Psoas muscle (tissue), 8 donors: ENCODE data around the gene CLTCL1. TPM values are rescaled to one million over a fixed set of nuclear protein-coding genes. Genes with fewer than 3 reads are reported as not detected.

Experiments used
- ATAC-seq, 4 donors: fragments of 200-7000 bp; cut with Tn5 transposase; one replicate each; pipeline ENCODE4 v1.9.1; 2020; ENCODE audit warnings: moderate library complexity in 3 of 4, mild to moderate bottlenecking in 2 of 4
- DNase-seq, 2 donors: peaks; one replicate each; pipeline ENCODE4 v3.0.0-alpha.2; 2020
- H3K27ac ChIP-seq: fragments of 200-600 bp; one replicate; pipeline ENCODE4 v1.8.0; 2022
- H3K27me3 ChIP-seq, 3 donors: fragments of 200-600 bp in 1 of 3; one replicate each; pipeline versions ENCODE4 v1.6.1 to v1.8.0; 2013 to 2022; ENCODE audit warnings: low read length in 2 of 3, mild to moderate bottlenecking in 2 of 3, moderate library complexity in 1 of 3; ENCODE audit not compliant: insufficient read depth in 3 of 3
- H3K36me3 ChIP-seq, 2 donors: fragments of 200-600 bp in 1 of 2; one replicate each; pipeline versions ENCODE4 v1.6.1 to v1.8.0; 2013 to 2022; ENCODE audit warnings: low read depth in 1 of 2, mild to moderate bottlenecking in 1 of 2, moderate library complexity in 1 of 2; ENCODE audit not compliant: insufficient read depth in 1 of 2
- H3K4me1 ChIP-seq: fragments of 200-600 bp; one replicate; pipeline ENCODE4 v1.8.0; 2022
- H3K4me3 ChIP-seq: fragments of 200-600 bp; one replicate; pipeline ENCODE4 v1.8.0; 2022; ENCODE audit warnings: mild to moderate bottlenecking
- H3K9me3 ChIP-seq: fragments of 200-600 bp; one replicate; pipeline ENCODE4 v1.8.0; 2022
- CTCF ChIP-seq: fragments of 200-600 bp; IDR thresholded peaks from one replicate; pipeline ENCODE4 v1.8.0; 2022; ENCODE audit warnings: antibody characterized with exemption
- WGBS, 3 donors: extraction: QIAGEN DNeasy Blood & Tissue Kit; methylation state at CpG; one replicate each; pipeline versions ENCODE4 v1.1.6 to v1.1.7; 2013; 5-methylcytosine and 5-hydroxymethylcytosine counted together
- intact Hi-C, 2 donors: fragments of 100-400 bp; cut with DNase I; formaldehyde crosslinking; loops; one replicate each; pipeline versions ENCODE4 v1.11.0 to v1.14.2; 2022
- polyA plus RNA-seq, 3 donors: library from polyadenylated mRNA; stranded (reverse); fragments of 200-250 nt; gene quantifications; one replicate each; pipeline ENCODE4 v1.2.3, GENCODE V29; 2013
- total RNA-seq, 4 donors: library from RNA; stranded (reverse); fragmentation: NEBNext Ultra II Directional in 2 of 4; extraction: Animal tissue kit (Norgen Biotek cat#: 25700) in 2 of 4; gene quantifications; one replicate each; pipeline versions ENCODE4 v1.2.1 to v1.2.4, GENCODE V29; 2021 to 2023
- donor health status: healthy with polysubstance abuse.
- donor health status: DM: no; HTN: no; CAD: no; lungs with moderate emphysema.
- donor health status: Bipolar disorder and iron deficiency.
- donor health status: healthy.
- donor health status: DM: yes; HTN: yes; CAD: no.
- donor health status: DM: no; HTN: no; CAD: no.
- donor health status: DM: no; HTN: no; CAD: no.
- donor health status: DM: yes; HTN: yes; CAD: no.

Gene CLTCL1
- total and polyA plus RNA-seq, 7 donors: 16.8 to 253 (median 92.6) TPM

GRCh38 chr22:19234126-19234896 lies 57.2 kb downstream of the CLTCL1 start:
- peaks cover 5 to 100% of the 10 kb centered on the region in 2 donors for H3K36me3 ChIP-seq
- intact Hi-C loops: no loop called here

GRCh38 chr22:19233189-19233661 lies 58.3 kb downstream of the CLTCL1 start:
- Histone ChIP-seq H3K36me3 (peaks cover 5 to 100% of the 10 kb centered on the region in 2 donors), H3K27me3 (no peaks in the 10 kb centered on the region), H3K27ac (no peak overlapping the region), H3K4me1 (peaks cover 10% of the 10 kb centered on the region), H3K4me3 (no peak overlapping the region), H3K9me3 (no peaks in the 10 kb centered on the region)
- ATAC-seq (peak in 2 of 4 donors; percentile 7 to 39), DNase-seq (no peak)
- 70 to 91% (median 79%) methylated on average over 11 of the region's 11 CpGs for WGBS, 3 donors
- no peak for TF ChIP-seq CTCF
- intact Hi-C loops: no loop called here

More at GRCh38 chr22:19234126-19234896, 57.2 kb downstream of the CLTCL1 start:
- Histone ChIP-seq H3K27me3 (no peaks in the 10 kb centered on the region), H3K27ac (no peak overlapping the region), H3K4me1 (peaks cover 13% of the 10 kb centered on the region), H3K4me3 (no peak overlapping the region), H3K9me3 (no peaks in the 10 kb centered on the region)
- DNase-seq (no peak), ATAC-seq (no peak)
- WGBS, 3 donors: 60 to 84% (median 69%) methylated on average over 14 of the region's 14 CpGs
- no peak for TF ChIP-seq CTCF

GRCh38 chr22:19232623-19233022 lies 58.9 kb downstream of the CLTCL1 start:
- Histone ChIP-seq H3K36me3 (peaks cover 5 to 100% of the 10 kb centered on the region in 2 donors), H3K4me1 (peaks cover 6% of the 10 kb centered on the region), H3K9me3 (no peaks in the 10 kb centered on the region), H3K4me3 (no peak overlapping the region), H3K27ac (no peak overlapping the region), H3K27me3 (no peaks in the 10 kb centered on the region)
- DNase-seq: no peak
- intact Hi-C loops: no loop called here
- 42 to 54% (median 50%) methylated on average over 2 of the region's 2 CpGs for WGBS, 3 donors
- TF ChIP-seq CTCF: no peak
- no peak for ATAC-seq

- Histone ChIP-seq H3K4me1 (peaks cover 6% of the 10 kb centered on the region), H3K27me3 (no peaks in the 10 kb centered on the region), H3K36me3 (peaks cover 5 to 100% of the 10 kb centered on the region in 2 donors), H3K4me3 (no peak overlapping the region), H3K27ac (no peak overlapping the region), H3K9me3 (no peaks in the 10 kb centered on the region)
- no peak for DNase-seq
- intact Hi-C loops: no loop called here
- WGBS, 3 donors: 83 to 88% (median 86%) methylated on average over 3 of the region's 3 CpGs
- TF ChIP-seq CTCF: no peak
- ATAC-seq: no peak
These were observed 59.5 kb downstream of the CLTCL1 start for GRCh38 chr22:19231986-19232385.
